SK-N-SH (cell line): ENCODE data around the gene ZNF764. TPM values are rescaled to one million over a fixed set of nuclear protein-coding genes. Genes with fewer than 3 reads are reported as not detected.

Experiments used
- CTCF ChIA-PET: fragments of 300-600, 350-600 bp; formaldehyde crosslinking; extraction: SDS; loops from one replicate; lab custom pipeline; 2021; lab: Yijun Ruan, JAX
- POLR2A ChIA-PET: fragments of 350-600 bp; sonication (Branson Sonifier 250); formaldehyde crosslinking; extraction: SDS; loops from one replicate; lab custom pipeline; 2020; ENCODE audit warnings: antibody characterized with exemption, inconsistent platforms; lab: Yijun Ruan, JAX
- DNase-seq: peaks from one replicate; pipeline ENCODE4 v3.0.0; 2012
- H2AFZ ChIP-seq: fragments of 200-600 bp; sonication (generic); 2 replicates; pipeline ENCODE4 v1.8.1; 2016; ENCODE audit warnings: antibody characterized with exemption, mild to moderate bottlenecking, low read depth
- H3F3A ChIP-seq: fragments of 200-600 bp; sonication (generic); replicated peaks from 2 replicates; pipeline ENCODE3; 2016; ENCODE audit warnings: antibody characterized with exemption, mild to moderate bottlenecking; ENCODE audit not compliant: insufficient read depth
- H3K27ac ChIP-seq, 2 experiments: fragments of 200-500 bp in 1 of 2; fragments of 200-600 bp in 1 of 2; sonication (Bioruptor generic) in 1 of 2; sonication (generic), shearing (Covaris generic) in 1 of 2; 2 replicates each; pipeline versions ENCODE4 v1.5.1 to v1.6.1; 2014 to 2016; ENCODE audit warnings: low read depth in 2 of 2, inconsistent platforms in 1 of 2, low read length in 1 of 2, mild to moderate bottlenecking in 1 of 2, mixed read lengths in 1 of 2
- H3K27me3 ChIP-seq: fragments of 200-600 bp; sonication (generic), shearing (Covaris generic); 2 replicates; pipeline ENCODE4 v1.6.1; 2016; ENCODE audit warnings: mixed run types; ENCODE audit not compliant: insufficient read depth
- H3K36me3 ChIP-seq, 2 experiments: fragments of 200-500 bp in 1 of 2; fragments of 200-600 bp in 1 of 2; sonication (Bioruptor generic) in 1 of 2; sonication (generic) in 1 of 2; replicated peaks in 1 of 2; 2 replicates each; pipeline versions ENCODE3 to v1.5.1; 2014 to 2016; ENCODE audit warnings: low read length in 1 of 2, mild to moderate bottlenecking in 1 of 2; ENCODE audit not compliant: insufficient read depth in 2 of 2, control insufficient read depth in 1 of 2
- H3K4me1 ChIP-seq, 2 experiments: fragments of 200-500 bp in 1 of 2; fragments of 200-600 bp in 1 of 2; sonication (Bioruptor generic) in 1 of 2; sonication (generic), shearing (Covaris generic) in 1 of 2; 2 replicates each; pipeline versions ENCODE4 v1.5.1 to v1.6.1; 2014 to 2016; ENCODE audit warnings: low read depth in 1 of 2, low read length in 1 of 2, mixed run types in 1 of 2; ENCODE audit not compliant: insufficient read depth in 2 of 2, control insufficient read depth in 1 of 2
- H3K4me2 ChIP-seq: fragments of 200-600 bp; sonication (generic), shearing (Covaris generic); 2 replicates; pipeline ENCODE4 v1.6.1; 2017; ENCODE audit warnings: mixed run types
- H3K4me3 ChIP-seq, 2 experiments: fragments of 200-500 bp in 1 of 2; fragments of 200-600 bp in 1 of 2; sonication (Bioruptor generic) in 1 of 2; sonication (generic), shearing (Covaris generic) in 1 of 2; 2 replicates each; pipeline versions ENCODE4 v1.5.1 to v1.8.1; 2014 to 2016; ENCODE audit warnings: low read depth in 2 of 2, inconsistent platforms in 1 of 2, low read length in 1 of 2, mild to moderate bottlenecking in 1 of 2, mixed read lengths in 1 of 2, moderate library complexity in 1 of 2
- H3K79me2 ChIP-seq: fragments of 200-600 bp; sonication (generic); 2 replicates; pipeline ENCODE4 v1.8.1; 2017; ENCODE audit warnings: mild to moderate bottlenecking; ENCODE audit not compliant: insufficient read depth
- H3K9ac ChIP-seq: fragments of 200-600 bp; sonication (generic); 2 replicates; pipeline ENCODE4 v1.6.1; 2017; ENCODE audit warnings: mixed run types
- H3K9me2 ChIP-seq: fragments of 200-600 bp; sonication (generic); 2 replicates; pipeline ENCODE4 v1.6.1; 2017; ENCODE audit warnings: mixed run types
- H3K9me3 ChIP-seq: fragments of 200-600 bp; sonication (generic); 2 replicates; pipeline ENCODE4 v1.6.1; 2017; ENCODE audit warnings: mixed run types, mild to moderate bottlenecking, moderate library complexity
- H4K20me1 ChIP-seq: fragments of 200-600 bp; sonication (generic); 2 replicates; pipeline ENCODE4 v1.6.1; 2017; ENCODE audit warnings: mild to moderate bottlenecking, mixed run types; ENCODE audit not compliant: insufficient read depth
- EP300 ChIP-seq, 2 experiments: IDR thresholded peaks; 2 replicates each; pipeline versions ENCODE4 v1.4.0 to v1.6.1; 2012; ENCODE audit warnings: borderline replicate concordance in 1 of 2, low read depth in 1 of 2, low read length in 1 of 2
- GATA2 ChIP-seq: sonication (generic); formaldehyde crosslinking; IDR thresholded peaks from 2 replicates; pipeline ENCODE4 v1.5.0; 2020; ENCODE audit warnings: mild to moderate bottlenecking, missing genetic modification reagents
- NRF1 ChIP-seq: IDR thresholded peaks from 2 replicates; pipeline ENCODE4 v1.6.1; 2012; ENCODE audit warnings: low read depth, mild to moderate bottlenecking, low read length
- TCF12 ChIP-seq: IDR thresholded peaks from 2 replicates; pipeline ENCODE4 v1.4.0; 2012
- YY1 ChIP-seq: IDR thresholded peaks from 2 replicates; pipeline ENCODE4 v1.4.0; 2012; ENCODE audit warnings: low read depth, mild to moderate bottlenecking
- WGBS: methylation state at CpG from one replicate; pipeline ENCODE4 v1.1.6; 2017; ENCODE audit warnings: low lambda C conversion rate; 5-methylcytosine and 5-hydroxymethylcytosine counted together
- polyA plus RNA-seq, 3 experiments: library from polyadenylated mRNA; depleted of rRNA; stranded (reverse); fragments of >200 nt; gene quantifications; 2 replicates each; pipeline ENCODE4 v1.2.3, GENCODE V29; 2012
- TF ChIP-seq, protein P1 (sequence below): IDR thresholded peaks from 2 replicates; pipeline ENCODE4 v1.6.1; 2012; ENCODE audit warnings: mild to moderate bottlenecking, low read depth, low read length, moderate library complexity
- TF ChIP-seq, protein P2 (sequence below): fragments of 150-350 bp; IDR thresholded peaks from 2 replicates; pipeline ENCODE4 v1.6.1; 2016; ENCODE audit warnings: mild to moderate bottlenecking, low read depth, low read length

Gene ZNF764
- polyA plus RNA-seq, 1 of the 3 experiments (the other 2 are of a cell fraction): 2.8 TPM

DNA sequence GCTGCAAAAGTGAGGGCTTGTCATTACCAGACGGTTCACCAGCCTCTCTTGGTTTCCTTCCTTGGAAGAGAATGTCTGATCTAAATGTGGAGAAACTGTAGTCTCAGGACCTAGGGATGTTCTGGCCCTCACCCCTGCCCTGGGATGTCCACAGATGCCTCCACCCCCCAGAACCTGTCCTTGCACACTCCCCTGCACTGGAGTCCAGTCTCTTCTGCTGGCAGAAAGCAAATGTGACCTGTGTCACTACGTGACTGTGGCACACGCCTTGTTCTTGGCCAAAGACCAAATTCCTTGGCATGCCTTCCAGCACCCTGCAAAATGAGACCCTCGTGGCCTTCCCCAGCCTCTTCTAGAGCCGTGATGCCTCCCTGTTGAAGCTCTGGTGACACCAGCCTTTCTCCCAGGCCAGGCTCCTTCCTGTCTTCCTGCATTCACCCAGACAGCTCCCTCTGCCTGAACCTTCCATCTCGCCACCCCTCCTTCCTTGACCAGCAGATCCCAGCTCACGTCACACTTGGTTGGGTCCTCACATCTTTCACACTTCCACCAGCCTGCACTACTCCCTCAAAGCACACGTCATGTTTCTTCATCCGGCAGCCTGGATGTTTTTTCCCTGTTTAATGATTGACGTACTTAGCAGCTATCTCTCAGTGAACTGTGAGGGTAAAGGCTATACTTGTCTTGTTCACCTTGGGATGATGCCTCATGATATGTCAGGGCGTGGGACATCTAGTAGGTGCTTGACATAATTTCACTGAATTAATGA lies 36.1 kb downstream of the ZNF764 start:
- Histone ChIP-seq H3K9ac (no peak overlapping the region), H3K36me3 (peaks cover 0 to 6% of the 10 kb centered on the region in 2 experiments), H3K9me3 (no peaks in the 10 kb centered on the region), H2AFZ (no peak overlapping the region), H3K27me3 (no peaks in the 10 kb centered on the region), H3K9me2 (no peaks in the 10 kb centered on the region), H3F3A (no peaks in the 10 kb centered on the region), H3K4me3 (no peak overlapping the region), H3K79me2 (no peaks in the 10 kb centered on the region), H3K27ac (no peak overlapping the region), H3K4me1 (peaks cover 0 to 4% of the 10 kb centered on the region in 2 experiments; a peak in 1 of 4 replicates), H4K20me1 (no peaks in the 10 kb centered on the region), H3K4me2 (no peak overlapping the region)
- no peak for DNase-seq
- WGBS: 89% methylated on average over 9 of the region's 11 CpGs
- no peak for TF ChIP-seq GATA2
- TF ChIP-seq, protein P1, sequence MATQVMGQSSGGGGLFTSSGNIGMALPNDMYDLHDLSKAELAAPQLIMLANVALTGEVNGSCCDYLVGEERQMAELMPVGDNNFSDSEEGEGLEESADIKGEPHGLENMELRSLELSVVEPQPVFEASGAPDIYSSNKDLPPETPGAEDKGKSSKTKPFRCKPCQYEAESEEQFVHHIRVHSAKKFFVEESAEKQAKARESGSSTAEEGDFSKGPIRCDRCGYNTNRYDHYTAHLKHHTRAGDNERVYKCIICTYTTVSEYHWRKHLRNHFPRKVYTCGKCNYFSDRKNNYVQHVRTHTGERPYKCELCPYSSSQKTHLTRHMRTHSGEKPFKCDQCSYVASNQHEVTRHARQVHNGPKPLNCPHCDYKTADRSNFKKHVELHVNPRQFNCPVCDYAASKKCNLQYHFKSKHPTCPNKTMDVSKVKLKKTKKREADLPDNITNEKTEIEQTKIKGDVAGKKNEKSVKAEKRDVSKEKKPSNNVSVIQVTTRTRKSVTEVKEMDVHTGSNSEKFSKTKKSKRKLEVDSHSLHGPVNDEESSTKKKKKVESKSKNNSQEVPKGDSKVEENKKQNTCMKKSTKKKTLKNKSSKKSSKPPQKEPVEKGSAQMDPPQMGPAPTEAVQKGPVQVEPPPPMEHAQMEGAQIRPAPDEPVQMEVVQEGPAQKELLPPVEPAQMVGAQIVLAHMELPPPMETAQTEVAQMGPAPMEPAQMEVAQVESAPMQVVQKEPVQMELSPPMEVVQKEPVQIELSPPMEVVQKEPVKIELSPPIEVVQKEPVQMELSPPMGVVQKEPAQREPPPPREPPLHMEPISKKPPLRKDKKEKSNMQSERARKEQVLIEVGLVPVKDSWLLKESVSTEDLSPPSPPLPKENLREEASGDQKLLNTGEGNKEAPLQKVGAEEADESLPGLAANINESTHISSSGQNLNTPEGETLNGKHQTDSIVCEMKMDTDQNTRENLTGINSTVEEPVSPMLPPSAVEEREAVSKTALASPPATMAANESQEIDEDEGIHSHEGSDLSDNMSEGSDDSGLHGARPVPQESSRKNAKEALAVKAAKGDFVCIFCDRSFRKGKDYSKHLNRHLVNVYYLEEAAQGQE: no peak
- POLR2A ChIA-PET: interaction anchor here (0.6 kb wide), 1 partner anchor 871 kb away, joined by 5 read pairs; no protein-coding TSS in a partner anchor
- CTCF ChIA-PET: no interaction called here

DNA sequence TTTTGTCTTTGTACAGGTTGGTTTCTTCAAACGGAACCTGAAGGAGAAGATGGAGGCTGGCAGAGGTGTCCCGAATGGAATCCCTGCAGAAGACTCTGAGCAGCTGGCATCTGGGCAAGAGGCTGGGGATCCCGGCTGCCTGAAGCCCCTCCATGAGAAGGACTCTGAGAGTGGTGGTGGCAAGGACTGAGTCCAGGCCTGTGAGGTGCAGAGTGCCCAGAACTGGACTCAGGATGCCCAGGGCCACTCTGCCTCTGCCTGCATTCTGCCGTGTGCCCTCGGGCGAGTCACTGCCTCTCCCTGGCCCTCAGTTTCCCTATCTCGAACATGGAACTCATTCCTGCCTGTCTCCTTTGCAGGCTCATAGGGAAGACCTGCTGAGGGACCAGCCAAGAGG lies 36.7 kb downstream of the ZNF764 start:
- no peaks in the 10 kb centered on the region for H3F3A ChIP-seq
- H3K27ac ChIP-seq: no peak overlapping the region
- H3K9ac ChIP-seq: no peak overlapping the region
- TF ChIP-seq NRF1 (no peak), TCF12 (no peak), EP300 (IDR thresholded peaks at IDR 0.05; ENCODE audit: borderline replicate concordance in 1 of 2, low read depth in 1 of 2, low read length in 1 of 2) (no peak), YY1 (no peak)
- TF ChIP-seq, protein P2, sequence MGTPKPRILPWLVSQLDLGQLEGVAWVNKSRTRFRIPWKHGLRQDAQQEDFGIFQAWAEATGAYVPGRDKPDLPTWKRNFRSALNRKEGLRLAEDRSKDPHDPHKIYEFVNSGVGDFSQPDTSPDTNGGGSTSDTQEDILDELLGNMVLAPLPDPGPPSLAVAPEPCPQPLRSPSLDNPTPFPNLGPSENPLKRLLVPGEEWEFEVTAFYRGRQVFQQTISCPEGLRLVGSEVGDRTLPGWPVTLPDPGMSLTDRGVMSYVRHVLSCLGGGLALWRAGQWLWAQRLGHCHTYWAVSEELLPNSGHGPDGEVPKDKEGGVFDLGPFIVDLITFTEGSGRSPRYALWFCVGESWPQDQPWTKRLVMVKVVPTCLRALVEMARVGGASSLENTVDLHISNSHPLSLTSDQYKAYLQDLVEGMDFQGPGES: no peak
- H3K4me2 ChIP-seq: no peak overlapping the region
- H3K27me3 ChIP-seq: no peaks in the 10 kb centered on the region
- H3K36me3 ChIP-seq: peaks cover 0 to 6% of the 10 kb centered on the region in 2 experiments
- ChIA-PET POLR2A (no interaction called here), CTCF (no interaction called here)
- H3K79me2 ChIP-seq: no peaks in the 10 kb centered on the region
- WGBS: 89% methylated on average over 7 of the region's 7 CpGs
- H3K4me3 ChIP-seq: no peak overlapping the region
- no peaks in the 10 kb centered on the region for H3K9me2 ChIP-seq
- H4K20me1 ChIP-seq: no peaks in the 10 kb centered on the region
- H3K4me1 ChIP-seq: peaks cover 0 to 4% of the 10 kb centered on the region in 2 experiments; a peak in 1 of 4 replicates
- H2AFZ ChIP-seq: no peak overlapping the region
- H3K9me3 ChIP-seq: no peaks in the 10 kb centered on the region
- no peak for DNase-seq
